Fibroblast of peridontal ligament (primary cell): ENCODE measurements around the gene C16orf86.

ENCODE experiments used
- DNase-seq: peaks from one replicate; pipeline ENCODE4 v3.0.0-alpha.2; 2010; ENCODE audit errors: extremely low read depth

C16orf86 gene

GRCh38 chr16:67666559-67667452 is at the start of gene C16orf86, which contains the start of gene ENKD1:
TSS of gene C16orf86 (plus strand) at chr16:67666814. CDS start at chr16:67666971, 157 bp downstream.
TSS of gene ENKD1 (minus strand) at chr16:67666750. CDS start at chr16:67666442, 308 bp downstream.
- peak; percentile 63 for DNase-seq

- DNase-seq: no peak
Measured at GRCh38 chr16:67628216-67628615, 38.4 kb upstream of the C16orf86 start.

- DNase-seq: peak; percentile 55
Measured at GRCh38 chr16:67632415-67633172, 34.0 kb upstream of the C16orf86 start.

GRCh38 chr16:67636713-67637112 is 29.9 kb upstream of the C16orf86 start:
- no peak for DNase-seq

- no peak for DNase-seq
Measured at GRCh38 chr16:67637625-67638024, 29.0 kb upstream of the C16orf86 start.

- DNase-seq: peak; percentile 65
Measured at GRCh38 chr16:67641779-67642708, 24.6 kb upstream of the C16orf86 start.

GRCh38 chr16:67644038-67644437 is 22.6 kb upstream of the C16orf86 start:
- no peak for DNase-seq

GRCh38 chr16:67645397-67646121 is 21.1 kb upstream of the C16orf86 start:
- DNase-seq: no peak

- no peak for DNase-seq
Measured at GRCh38 chr16:67647111-67647651, 19.4 kb upstream of the C16orf86 start.

- DNase-seq: no peak
Measured at GRCh38 chr16:67647681-67648080, 18.9 kb upstream of the C16orf86 start.

- no peak for DNase-seq
Measured at GRCh38 chr16:67648088-67648763, 18.4 kb upstream of the C16orf86 start.

GRCh38 chr16:67648764-67649407 is 17.7 kb upstream of the C16orf86 start:
- DNase-seq: no peak

GRCh38 chr16:67649494-67649931 is 17.1 kb upstream of the C16orf86 start:
- no peak for DNase-seq

- DNase-seq: no peak
Measured at GRCh38 chr16:67650023-67650422, 16.6 kb upstream of the C16orf86 start.

- DNase-seq: no peak
Measured at GRCh38 chr16:67651039-67651438, 15.6 kb upstream of the C16orf86 start.

- no peak for DNase-seq
Measured at GRCh38 chr16:67651847-67652246, 14.8 kb upstream of the C16orf86 start.

GRCh38 chr16:67652578-67653127 is 14.0 kb upstream of the C16orf86 start:
- no peak for DNase-seq

- DNase-seq: no peak
Measured at GRCh38 chr16:67653128-67653788, 13.4 kb upstream of the C16orf86 start.
